Activated T-helper 1 cell treated with anti-CD3 and anti-CD28 coated beads, Interleukin-2, amount 50 U/mL, for 16 hours (primary cell): ENCODE results near the gene FBF1.
"Not testable (repeated sequence)": the region's sequence is repeated elsewhere in the genome, so short reads cannot be mapped to it uniquely, and the experiment has no call there.

Source experiments
- DNase-seq, 2 donors: peaks; one replicate each; pipeline ENCODE4 v3.0.0-alpha.2; 2020; ENCODE audit warnings: low read depth in 1 of 2, low spot score in 1 of 2

The FBF1 gene

DNA sequence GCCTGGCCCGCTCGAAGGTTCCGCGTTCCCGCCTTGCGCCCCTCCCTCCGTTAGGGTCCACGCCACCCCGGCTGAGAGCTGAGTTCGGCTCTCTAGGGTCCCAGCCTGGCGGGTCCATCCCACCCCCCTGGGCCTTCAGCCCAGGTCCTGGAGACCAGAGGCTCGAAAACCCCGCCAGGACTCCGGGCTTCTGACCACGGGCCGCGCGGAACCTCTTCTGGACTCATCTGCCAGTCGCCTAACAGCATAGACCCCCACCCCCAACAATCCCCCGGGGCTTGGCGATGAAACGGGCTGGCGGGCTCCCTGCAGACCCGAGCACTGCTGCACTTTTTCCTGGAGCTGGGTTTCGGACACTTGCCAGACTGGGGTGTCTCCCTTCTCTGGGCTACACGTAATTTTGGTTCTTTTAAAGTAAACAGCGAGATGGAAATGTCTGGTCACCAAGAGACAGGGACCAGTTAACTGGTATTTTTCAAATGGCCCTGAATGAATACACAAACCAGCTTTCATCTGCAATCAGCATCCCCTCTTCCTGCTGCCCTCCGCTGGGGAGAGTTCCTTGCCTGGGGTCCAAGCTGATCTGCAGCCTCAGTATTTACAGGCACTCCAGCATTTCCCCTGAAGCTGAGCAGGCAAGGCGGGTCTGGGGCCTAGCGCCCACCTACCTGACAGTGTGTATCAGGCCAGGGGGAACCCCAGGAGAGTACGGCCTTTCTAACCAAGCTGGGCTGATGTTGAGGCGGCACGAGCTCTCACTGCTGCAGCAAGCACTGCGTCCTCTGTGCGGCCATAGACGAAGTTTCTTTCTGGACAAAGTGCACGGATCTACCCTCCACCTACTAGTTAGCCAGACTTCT is 43.5 kb downstream of the FBF1 start:
- no peak for DNase-seq

DNA sequence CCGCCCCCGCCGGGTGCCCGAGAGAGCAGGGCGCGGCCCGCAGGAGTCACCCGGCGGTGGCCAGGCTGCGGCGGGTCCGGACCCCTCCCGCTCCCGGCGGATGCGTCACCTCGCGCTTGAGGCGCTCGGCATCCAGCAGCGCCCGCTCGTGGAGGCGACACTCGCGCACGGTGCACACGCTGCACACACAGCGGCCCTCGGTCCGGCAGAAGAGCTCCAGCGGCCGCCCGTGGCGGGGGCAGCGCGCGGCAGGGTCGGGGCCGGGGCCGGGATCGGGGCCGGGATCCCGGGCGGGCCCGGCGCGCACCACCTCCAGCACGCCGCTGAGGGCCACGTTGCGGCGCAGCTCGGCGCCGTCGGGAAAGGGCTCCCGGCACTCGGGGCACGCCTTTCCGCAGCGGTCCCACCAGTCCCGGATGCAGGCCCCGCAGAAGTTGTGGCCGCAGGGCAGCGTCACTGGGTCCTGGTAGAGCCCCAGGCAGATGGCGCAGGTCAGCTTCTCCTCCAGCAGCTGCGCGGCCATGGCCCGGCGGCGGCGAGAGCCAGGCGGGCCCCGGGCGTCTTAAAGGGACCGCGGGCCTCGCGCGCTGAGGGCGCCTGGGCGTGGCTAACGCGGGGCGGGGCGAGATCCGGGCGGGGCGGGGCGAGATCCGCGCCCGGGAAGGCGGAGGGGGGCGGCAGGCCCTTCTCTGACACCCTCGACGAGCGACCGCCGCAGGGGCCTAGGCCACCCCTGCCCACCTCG is 44.3 kb downstream of the FBF1 start, which contains the start of gene TRIM65:
Gene TRIM65, minus strand, starts transcription at position 537 of the 745 bp plus-strand sequence. Its CDS starts 14 bp downstream, at position 523.
- DNase-seq = peak; percentile 44 to 67

DNA sequence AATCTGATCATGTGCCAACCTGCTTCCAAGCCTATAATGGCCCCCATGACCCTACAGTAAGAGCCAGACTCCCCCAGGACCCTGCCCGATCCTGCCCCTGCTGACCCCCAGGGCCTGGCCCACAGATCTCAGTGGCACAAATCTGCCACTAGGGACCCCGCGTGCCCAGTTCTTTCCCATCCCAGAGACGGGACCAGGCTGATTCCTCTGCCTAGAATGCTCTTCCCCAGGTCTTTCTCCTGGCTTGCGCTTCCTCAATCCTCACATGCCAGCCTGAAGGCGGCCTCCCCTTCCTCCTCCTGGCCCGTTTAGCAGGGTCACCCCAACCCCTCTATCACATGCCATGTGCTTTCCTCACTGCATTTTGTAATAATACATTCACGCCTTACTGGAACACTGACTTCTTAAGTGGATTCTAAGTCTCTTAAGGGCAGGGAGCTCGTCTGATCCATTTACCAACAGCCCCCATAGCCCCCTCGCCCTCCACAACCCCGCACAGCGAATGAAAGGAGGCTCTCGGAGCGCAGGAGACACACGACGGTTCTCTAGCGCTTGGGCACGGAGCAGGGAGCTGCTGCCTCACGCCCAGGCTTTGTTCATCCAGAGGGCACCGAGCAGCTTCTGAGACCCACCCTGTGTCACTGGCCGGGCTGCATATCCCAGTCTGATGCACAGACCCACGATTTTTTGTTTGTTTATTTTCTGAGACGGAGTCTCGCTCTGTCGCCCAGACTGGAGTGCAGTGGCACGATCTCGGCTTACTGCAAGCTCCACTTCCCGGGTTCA is 45.3 kb downstream of the FBF1 start:
- DNase-seq = no peak

DNA sequence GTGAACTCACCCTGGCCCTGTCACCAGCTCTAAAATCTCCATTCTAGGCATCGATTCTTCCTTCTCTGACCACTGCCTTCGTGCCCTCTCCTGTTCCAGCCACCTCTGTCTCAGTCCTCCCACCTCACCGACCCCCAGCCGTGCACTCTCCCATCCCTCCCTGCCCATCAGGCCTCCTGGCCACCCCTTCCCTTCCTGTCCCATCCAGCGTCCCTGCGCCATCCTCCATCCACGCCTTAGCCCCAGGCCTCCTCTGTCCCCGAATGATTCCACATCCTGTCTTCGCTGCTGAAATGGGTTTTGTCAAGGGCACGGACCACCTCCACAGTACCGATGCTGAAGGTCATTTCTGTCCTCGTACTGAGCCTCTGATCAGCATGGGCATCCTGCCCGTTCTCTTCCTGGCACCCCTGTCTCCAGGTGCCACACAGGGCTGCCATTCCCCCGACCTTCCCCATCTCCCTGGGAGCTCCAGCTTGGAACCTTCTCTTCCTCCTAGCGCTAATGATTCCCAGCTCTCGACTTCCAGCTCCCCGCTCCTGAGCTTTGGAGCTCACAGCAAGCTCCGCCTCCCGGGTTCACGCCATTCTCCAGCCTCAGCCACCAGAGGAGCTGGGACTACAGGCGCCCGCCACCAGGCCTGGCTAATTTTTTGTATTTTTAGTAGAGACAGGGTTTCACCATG is 46.7 kb downstream of the FBF1 start:
- no peak for DNase-seq

DNA sequence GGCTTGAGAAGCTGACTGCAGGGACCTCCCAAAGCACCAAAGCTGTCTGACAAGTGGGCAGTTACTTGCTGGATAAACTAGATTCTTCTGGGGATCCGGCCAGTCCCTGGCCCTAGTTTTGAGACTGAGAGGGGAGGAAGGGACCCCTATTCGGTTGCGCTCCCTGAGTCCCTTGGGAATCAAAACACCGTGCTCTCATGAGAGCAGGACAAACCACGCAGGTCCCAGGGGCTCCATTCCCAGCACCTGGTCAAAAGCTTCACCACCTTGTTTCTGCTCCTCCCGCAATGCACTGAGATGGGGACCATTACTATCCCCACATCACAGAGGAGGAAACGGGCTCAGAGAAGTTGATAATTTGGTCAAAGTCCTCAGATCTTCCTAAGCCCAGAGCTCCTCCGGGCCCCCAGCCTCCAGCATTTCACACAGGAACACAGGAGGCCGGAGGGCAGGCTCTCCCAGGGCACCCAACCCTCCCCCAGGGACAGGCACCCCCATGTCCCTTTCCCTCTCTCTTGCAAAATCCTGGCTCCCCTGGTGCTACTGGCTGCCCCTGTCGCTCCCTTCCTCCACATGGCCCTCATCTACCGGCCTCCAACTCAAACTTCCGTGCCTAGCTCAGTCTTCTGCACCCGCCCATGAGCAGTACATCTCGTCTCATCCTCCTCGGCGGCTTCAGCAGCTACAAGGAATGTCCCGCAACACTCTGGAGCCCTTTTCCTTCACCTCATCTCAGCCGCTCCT is 47.4 kb downstream of the FBF1 start:
- DNase-seq = no peak

DNA sequence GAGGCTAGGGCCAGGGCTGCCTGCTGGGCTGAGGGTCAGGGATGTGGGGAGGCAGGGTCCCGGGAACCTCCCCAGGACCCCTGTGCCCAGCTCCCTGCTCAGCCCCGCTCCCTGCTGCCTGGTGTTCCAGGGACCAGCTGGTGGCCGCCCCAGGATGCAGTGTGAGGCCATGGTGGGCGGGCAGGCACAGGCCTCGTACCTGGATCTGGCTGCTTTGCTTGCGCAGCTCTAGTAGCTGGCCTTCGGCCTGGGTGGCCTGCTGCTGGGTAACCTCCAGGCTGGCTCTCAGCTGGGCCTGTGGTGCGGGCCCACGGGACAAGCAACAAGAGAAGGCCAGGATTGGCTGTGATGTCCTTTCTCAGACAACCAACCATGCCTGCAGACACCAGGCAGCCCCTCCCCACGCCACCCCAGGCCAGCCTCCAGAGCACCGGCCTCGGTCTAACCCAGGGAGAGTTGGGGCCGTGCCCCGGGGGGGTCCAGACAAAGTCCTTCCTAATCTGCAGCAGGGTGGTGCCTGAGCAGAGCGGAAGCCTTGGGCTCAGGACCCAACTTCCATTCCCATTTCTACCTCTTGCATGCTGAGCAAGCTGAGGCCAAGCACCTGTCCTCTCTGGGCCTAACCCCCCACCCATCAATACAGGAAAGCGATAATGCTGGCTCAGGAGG is 48.2 kb downstream of the FBF1 start:
- no peak for DNase-seq

DNA sequence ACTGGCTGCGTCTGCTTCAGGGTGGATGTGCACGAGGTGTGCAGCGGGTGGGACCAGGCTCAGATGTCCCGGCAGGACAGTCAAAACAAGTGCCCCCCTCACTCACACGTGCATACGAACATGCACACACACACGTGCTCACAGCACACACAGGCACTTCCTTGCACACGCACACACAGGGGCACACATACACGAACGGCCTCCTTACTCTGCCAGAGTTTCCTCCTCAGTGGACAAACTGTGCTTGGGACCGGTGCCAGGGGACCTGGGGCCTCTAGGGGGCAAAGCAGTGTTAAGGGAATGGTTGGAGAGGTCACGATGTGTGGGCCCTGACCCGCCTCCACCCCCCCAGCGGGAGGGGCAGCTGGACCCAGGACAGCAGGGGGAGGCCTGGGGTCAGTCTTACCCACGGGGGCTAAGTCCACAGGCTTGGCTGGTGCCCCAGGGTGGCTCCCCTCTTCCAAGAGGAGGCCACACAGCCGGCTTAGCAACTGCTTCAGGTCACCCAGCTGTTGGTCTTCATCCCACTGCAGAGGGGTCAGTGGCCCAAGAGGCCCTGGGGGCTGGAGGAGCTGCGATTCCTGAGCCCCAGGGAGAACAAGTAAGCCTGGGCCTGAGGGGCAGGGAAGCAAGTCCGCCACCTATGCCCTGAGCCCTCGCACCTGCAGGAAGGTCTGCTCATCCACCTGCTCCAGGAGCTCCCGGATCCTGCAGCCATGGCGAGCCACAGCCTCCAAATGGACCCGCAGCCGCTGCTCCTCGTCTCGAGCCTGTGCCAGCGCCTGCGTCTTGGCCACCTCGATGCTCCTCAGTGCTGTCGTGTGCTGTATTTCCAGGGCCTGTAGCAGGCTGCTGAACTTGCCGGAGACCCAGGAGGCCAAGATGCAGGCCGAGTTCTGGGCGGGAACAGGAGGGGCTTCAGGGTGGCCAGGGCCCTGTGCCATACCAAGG is 49.0 kb downstream of the FBF1 start:
- DNase-seq = no peak

DNA sequence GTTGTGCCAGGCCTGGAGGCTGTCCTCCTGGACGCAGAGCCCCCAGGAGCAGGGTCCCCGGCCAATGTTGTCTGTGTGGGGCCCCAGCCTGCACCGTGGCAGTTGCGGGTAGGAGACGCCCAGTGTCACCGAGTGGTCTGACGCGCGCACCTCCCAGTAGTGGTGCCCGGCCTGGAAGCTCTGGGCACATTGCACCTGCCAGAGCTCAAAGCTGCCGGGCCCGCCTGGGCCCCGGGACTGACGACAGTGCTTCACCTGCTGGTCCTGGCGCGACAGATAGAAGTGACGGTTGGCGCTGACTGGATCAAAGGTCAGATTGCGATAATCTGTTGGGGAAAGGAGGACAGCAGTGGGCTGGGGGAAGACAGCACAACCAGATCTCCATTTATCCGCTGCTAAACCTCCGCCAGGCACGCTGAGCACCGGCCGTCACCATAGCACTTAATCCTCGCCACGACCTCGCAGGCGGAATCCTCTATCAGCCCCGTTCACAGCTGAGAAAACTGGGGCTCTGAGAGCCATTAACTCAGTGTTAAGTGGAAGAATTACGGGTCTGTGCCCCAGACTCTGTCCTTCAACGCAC is 49.7 kb downstream of the FBF1 start:
- DNase-seq = no peak

DNA sequence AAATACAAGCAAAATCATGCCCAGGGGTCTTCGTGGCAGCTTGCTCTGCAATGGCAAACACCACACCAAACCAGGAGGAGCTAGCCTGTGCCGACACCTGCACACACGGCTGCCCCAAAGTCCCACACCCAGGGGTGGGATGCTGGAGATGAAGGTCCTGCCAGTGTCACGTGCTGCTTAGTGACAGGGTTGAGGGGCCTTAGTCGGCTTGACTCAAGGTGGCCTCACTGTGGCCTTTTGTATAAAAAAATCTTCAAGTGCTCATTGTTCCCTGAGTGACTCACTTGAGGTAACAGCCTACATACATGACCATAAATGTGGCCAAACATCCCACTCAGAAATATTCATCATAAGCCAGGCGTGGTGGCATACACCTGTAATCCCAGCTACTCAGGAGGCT is 51.4 kb downstream of the FBF1 start:
- no peak for DNase-seq

DNA sequence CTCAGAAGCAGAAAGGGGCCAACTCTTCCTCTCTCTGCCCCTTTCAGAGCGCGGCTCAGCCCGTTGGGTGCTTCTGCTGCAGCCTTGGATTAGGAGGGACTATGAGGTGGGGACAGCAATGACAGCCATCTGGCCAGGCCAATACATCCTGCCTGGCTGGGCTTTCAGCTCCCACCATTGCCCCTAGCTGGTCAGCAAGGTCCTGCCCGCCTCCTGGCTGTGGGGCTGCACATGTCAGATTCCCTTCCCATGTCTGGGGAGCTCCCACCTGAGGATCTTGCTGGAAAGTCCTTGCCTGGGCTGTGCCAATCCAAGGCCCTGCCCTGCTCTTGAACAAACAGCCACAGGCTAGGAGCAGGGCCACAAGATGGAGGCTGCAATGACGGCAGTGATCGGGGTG is 52.4 kb downstream of the FBF1 start:
- no peak for DNase-seq

DNA sequence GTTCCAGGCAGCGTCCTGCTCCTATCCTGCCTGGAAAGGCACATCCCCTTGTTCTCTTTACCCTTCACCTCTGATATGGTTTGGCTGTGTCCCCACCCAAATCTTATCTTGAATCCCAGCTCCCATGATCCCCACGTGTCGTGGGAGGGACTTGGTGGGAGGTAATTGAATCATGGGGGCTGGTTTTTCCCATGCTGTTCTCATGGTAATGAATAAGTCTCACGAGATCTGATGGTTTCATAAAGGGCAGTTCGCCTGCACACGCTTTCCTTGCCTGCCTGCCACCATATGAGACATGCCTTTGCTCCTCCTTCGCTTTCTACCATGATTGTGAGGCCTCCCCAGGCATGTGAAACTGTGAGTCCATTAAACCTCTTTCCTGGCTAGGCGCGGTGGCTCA is 55.0 kb downstream of the FBF1 start:
- not testable (repeated sequence) for DNase-seq

DNA sequence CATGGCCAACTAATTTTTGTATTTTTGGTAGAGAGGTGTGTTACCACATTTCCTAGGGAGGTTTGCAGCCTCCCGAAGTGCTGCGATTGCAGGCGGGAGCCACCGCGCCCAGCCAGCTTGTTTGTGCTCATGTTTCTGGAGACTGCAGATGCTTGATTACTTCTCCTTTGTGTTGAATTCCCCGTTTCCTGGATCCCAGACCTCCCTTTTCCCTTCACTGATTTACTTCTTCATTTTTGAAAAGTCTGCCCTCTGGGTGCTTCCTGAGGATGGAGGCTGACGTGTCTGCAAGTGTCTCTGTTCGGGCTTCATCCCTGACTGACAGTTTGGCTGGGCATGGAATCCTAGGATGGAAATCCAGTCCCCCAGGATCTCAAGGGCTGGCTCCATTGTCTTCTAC is 55.4 kb downstream of the FBF1 start:
- DNase-seq = no peak

DNA sequence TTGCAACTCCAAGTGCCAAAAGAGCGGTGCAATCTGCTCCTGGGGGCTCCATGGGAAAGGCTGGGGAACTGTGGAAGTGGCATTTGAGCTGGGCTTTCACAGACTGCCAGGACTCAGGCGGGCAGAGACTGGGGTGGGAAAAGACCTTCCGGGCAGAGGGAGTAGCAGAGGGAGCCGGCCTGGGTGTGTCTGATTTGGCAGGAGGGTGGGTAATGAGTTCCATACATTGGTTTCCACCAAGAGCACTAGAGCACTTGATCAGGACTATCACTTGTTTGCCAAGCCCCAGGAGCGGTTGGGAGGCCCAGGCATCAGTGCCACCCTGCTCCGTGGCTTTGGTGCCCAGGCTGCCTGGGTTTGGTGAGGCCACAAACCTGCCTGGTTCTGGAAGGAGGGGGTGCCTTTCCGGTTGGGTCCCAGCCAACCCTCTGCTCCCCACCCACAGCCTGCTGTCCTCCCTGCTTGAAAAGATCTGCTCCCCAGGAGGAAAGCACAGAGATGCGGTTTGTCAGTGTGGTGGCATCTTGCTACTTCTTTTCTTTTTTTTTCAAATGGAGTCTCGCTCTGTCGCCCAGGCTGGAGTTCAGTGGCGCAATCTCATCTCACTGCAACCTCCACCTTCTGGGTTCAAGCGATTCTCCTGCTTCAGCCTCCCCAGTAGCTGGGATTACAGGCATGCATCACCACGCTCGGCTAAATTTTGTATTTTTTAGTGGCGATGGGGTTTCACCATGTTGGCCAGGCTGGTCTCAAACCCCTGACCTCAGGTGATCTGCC is 59.0 kb downstream of the FBF1 start:
- no peak for DNase-seq

DNA sequence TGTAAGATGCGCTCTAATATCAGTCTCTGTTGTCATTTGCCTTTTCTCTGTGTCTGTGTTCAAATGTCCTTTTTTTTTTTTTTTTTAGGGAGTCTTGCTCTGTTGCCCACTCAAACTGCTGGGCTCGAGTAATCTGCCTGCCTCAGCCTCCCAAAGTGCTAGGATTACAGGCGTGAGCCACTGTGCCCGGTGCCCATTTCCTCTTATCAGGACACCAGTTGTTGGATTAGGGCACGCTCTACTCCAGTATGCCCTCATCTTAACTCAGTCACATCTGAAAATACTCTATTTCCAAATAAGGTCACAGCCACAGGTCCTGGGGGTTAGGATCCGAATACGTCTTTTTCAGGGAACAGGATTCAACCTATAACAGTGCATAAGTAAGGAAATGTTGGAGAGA is 60.6 kb downstream of the FBF1 start:
- DNase-seq = no peak

DNA sequence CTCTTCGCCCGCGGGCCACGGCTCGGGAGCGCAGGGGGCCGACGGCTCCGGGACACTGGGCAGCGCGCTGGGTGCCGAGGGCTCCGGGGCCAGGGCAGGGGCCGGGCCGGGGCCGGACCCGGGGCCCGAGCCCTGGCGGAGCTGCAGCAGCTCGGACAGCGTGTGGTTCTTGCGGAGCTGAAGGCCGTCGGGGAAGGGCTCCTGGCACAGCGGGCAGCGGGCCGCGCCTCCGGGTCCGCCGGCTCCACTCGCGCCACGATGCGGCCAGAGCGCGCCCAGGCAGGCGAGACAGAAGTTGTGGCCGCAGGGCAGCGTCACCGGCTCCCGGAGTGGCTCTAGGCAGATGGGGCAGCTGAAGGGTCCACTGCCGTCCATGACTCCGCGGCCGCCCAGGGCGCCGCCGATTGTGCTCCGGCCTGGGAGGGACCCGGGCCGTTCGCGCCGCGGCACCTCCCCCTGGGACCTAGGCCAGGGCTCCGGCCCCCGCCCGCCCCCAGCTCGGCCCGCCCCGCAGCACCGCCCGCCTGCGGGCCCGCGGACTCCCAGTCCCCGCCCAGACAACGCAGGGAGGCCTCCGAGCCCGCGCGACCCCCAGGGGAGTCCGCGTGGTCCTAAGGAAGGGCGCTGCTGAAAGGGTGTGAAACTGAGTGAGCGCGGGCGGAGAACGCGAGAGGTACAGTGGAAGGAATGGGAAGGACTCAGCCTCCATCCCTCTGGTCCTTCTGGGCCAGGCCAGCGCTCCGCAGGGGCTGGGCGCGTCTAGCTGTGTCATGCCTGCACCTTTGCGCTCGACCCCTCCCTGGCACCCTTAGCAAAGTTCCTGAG is 62.5 kb downstream of the FBF1 start, which contains the start of gene TRIM47:
Gene TRIM47, minus strand, starts transcription at position 408 of the 825 bp plus-strand sequence. Its CDS starts 33 bp downstream, at position 375.
- DNase-seq = no peak

DNA sequence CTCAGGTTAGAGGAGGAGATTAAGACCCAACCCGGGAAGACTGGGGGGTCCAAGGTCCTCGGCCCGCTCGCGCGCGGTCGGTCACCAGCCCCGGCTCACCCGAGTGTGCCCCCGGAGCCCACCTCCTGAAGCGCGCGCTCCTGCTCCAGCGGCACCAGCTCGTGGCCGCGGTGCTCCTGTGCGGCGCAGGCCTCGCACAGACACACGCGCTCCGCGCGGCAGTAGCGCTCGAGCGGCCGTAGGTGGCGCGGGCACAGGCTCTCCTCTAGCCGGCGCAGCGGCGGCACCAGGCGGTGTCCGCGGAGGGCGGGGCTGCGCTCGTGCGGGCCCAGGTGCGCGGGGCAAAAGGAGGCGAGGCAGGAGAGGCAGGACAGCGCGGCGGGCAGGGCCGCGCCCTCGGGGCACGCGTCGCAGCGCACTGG is 63.1 kb downstream of the FBF1 start:
- peak; percentile 33 to 63 for DNase-seq
